Measurements from ENCODE around the gene LRMDA. TPM values are rescaled to one million over a fixed set of nuclear protein-coding genes. Genes with fewer than 3 reads are reported as not detected.

Gene LRMDA
- total and polyA plus RNA-seq, 10 of the 15 experiments (the other 5 are each of a cell fraction or from before 2014, with no cell fraction given), result 0.07 to 0.54 (median 0.29) TPM; not detected in 4

DNA sequence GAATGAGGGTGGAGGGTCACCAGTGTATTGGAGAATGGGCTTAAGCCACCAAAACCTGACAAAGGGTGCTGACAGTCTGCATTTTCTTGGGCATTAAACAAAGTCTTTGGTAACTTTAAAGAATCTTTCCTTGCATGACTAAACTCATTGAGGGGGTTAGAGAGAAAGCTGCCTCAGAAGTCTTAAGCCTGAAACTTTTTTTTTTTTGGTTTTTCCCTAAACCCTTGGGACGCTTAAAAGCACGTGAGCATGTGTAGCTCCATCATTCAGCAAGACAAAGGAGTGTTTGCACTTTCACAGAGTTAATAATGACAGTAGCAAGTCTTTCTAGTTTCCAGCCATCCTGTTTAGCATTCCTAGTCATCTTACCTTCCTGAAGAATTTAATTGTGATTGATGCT is 110.7 kb downstream of the LRMDA start (continued):
- TF ChIP-seq, protein P1, sequence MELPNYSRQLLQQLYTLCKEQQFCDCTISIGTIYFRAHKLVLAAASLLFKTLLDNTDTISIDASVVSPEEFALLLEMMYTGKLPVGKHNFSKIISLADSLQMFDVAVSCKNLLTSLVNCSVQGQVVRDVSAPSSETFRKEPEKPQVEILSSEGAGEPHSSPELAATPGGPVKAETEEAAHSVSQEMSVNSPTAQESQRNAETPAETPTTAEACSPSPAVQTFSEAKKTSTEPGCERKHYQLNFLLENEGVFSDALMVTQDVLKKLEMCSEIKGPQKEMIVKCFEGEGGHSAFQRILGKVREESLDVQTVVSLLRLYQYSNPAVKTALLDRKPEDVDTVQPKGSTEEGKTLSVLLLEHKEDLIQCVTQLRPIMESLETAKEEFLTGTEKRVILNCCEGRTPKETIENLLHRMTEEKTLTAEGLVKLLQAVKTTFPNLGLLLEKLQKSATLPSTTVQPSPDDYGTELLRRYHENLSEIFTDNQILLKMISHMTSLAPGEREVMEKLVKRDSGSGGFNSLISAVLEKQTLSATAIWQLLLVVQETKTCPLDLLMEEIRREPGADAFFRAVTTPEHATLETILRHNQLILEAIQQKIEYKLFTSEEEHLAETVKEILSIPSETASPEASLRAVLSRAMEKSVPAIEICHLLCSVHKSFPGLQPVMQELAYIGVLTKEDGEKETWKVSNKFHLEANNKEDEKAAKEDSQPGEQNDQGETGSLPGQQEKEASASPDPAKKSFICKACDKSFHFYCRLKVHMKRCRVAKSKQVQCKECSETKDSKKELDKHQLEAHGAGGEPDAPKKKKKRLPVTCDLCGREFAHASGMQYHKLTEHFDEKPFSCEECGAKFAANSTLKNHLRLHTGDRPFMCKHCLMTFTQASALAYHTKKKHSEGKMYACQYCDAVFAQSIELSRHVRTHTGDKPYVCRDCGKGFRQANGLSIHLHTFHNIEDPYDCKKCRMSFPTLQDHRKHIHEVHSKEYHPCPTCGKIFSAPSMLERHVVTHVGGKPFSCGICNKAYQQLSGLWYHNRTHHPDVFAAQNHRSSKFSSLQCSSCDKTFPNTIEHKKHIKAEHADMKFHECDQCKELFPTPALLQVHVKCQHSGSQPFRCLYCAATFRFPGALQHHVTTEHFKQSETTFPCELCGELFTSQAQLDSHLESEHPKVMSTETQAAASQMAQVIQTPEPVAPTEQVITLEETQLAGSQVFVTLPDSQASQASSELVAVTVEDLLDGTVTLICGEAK (IDR thresholded peaks at IDR 0.05; ENCODE audit: borderline replicate concordance), result no peak
- TF ChIP-seq, protein P2, sequence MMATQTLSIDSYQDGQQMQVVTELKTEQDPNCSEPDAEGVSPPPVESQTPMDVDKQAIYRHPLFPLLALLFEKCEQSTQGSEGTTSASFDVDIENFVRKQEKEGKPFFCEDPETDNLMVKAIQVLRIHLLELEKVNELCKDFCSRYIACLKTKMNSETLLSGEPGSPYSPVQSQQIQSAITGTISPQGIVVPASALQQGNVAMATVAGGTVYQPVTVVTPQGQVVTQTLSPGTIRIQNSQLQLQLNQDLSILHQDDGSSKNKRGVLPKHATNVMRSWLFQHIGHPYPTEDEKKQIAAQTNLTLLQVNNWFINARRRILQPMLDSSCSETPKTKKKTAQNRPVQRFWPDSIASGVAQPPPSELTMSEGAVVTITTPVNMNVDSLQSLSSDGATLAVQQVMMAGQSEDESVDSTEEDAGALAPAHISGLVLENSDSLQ (IDR thresholded peaks at IDR 0.05), result no peak
- TF ChIP-seq LARP7 (IDR thresholded peaks at IDR 0.05) (no peak), NR2F1 (conservative IDR thresholded peaks at IDR 0.05) (no peak), EZH2 (IDR thresholded peaks at IDR 0.05; ENCODE audit: borderline replicate concordance, control insufficient read depth, low read depth, low read length) (no peak), ZSCAN29 (IDR thresholded peaks at IDR 0.05) (no peak), MYB (IDR thresholded peaks at IDR 0.05; ENCODE audit: borderline replicate concordance, low read depth, low read length) (no peak), ZNF217 (IDR thresholded peaks at IDR 0.05) (no peak), IKZF1 (conservative IDR thresholded peaks at IDR 0.05) (peak; percentile 39), BHLHE40 (IDR thresholded peaks at IDR 0.05; ENCODE audit: borderline replicate concordance in 1 of 2, low read depth in 2 of 2, low read length in 1 of 2) (peak; percentile 82), ESRRA (IDR thresholded peaks at IDR 0.05; ENCODE audit: low read length) (no peak), PAX5 (IDR thresholded peaks at IDR 0.05; ENCODE audit: borderline replicate concordance, low read depth, low read length) (no peak), JUND (IDR thresholded peaks at IDR 0.05; ENCODE audit: low read depth, low read length) (no peak), SMAD5 (IDR thresholded peaks at IDR 0.05; ENCODE audit: low read depth) (no peak), FOS (IDR thresholded peaks at IDR 0.05; ENCODE audit: borderline replicate concordance, extremely low read depth, insufficient read length) (no peak), POU2F2 (IDR thresholded peaks at IDR 0.05; ENCODE audit: borderline replicate concordance, low read depth, low read length) (no peak), MEF2B (IDR thresholded peaks at IDR 0.05; ENCODE audit: partially characterized antibody, poor library complexity, severe bottlenecking) (peak; percentile 67)
- TF ChIP-seq, protein P3, sequence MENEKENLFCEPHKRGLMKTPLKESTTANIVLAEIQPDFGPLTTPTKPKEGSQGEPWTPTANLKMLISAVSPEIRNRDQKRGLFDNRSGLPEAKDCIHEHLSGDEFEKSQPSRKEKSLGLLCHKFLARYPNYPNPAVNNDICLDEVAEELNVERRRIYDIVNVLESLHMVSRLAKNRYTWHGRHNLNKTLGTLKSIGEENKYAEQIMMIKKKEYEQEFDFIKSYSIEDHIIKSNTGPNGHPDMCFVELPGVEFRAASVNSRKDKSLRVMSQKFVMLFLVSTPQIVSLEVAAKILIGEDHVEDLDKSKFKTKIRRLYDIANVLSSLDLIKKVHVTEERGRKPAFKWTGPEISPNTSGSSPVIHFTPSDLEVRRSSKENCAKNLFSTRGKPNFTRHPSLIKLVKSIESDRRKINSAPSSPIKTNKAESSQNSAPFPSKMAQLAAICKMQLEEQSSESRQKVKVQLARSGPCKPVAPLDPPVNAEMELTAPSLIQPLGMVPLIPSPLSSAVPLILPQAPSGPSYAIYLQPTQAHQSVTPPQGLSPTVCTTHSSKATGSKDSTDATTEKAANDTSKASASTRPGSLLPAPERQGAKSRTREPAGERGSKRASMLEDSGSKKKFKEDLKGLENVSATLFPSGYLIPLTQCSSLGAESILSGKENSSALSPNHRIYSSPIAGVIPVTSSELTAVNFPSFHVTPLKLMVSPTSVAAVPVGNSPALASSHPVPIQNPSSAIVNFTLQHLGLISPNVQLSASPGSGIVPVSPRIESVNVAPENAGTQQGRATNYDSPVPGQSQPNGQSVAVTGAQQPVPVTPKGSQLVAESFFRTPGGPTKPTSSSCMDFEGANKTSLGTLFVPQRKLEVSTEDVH (IDR thresholded peaks at IDR 0.05; ENCODE audit: low read depth, partially characterized antibody), result no peak
- TF ChIP-seq, protein P4, sequence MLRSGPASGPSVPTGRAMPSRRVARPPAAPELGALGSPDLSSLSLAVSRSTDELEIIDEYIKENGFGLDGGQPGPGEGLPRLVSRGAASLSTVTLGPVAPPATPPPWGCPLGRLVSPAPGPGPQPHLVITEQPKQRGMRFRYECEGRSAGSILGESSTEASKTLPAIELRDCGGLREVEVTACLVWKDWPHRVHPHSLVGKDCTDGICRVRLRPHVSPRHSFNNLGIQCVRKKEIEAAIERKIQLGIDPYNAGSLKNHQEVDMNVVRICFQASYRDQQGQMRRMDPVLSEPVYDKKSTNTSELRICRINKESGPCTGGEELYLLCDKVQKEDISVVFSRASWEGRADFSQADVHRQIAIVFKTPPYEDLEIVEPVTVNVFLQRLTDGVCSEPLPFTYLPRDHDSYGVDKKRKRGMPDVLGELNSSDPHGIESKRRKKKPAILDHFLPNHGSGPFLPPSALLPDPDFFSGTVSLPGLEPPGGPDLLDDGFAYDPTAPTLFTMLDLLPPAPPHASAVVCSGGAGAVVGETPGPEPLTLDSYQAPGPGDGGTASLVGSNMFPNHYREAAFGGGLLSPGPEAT (IDR thresholded peaks at IDR 0.05; ENCODE audit: low read depth), result peak; percentile 41; the same call in 1 of the 2 replicates

All from GM12878 (cell line).